ENCODE measurements around the gene C11orf91.

DNA sequence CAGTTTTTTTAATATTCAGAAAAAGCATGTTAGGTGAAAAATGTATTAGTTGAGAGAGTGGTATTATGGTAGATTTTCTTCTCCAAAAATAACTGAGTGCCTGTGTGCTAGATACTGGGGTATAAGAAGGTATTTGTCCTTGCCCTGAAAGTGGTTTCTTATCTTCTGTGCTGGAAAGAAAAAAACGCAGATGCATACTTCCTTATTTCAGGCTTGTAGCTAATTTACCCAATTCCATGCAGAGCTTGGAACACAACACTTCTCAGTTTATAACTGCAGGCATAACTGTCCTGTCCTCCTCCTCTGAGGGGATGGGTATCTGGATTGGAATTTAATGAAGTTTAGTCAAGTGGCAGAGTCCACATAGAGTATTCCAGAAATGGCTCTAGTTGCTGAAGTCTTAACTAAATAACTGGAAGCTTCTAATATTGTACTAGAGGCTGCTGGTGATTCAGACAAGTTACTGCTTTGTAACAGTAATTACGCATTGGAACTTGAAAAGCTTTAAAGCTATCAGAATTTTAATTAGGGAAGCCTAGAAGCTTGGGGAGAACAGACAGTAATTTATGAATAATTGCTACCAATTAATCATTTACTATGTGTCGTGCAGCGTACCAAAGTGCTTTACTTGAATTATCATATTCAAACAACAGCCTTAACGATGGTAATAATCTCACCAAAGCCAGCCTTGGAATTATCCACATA is 12.7 kb upstream of the C11orf91 start:
- TF ChIP-seq EZH2 (IDR thresholded peaks at IDR 0.05; ENCODE audit: low read length, missing control alignments), result no peak
- TF ChIP-seq, protein P1, sequence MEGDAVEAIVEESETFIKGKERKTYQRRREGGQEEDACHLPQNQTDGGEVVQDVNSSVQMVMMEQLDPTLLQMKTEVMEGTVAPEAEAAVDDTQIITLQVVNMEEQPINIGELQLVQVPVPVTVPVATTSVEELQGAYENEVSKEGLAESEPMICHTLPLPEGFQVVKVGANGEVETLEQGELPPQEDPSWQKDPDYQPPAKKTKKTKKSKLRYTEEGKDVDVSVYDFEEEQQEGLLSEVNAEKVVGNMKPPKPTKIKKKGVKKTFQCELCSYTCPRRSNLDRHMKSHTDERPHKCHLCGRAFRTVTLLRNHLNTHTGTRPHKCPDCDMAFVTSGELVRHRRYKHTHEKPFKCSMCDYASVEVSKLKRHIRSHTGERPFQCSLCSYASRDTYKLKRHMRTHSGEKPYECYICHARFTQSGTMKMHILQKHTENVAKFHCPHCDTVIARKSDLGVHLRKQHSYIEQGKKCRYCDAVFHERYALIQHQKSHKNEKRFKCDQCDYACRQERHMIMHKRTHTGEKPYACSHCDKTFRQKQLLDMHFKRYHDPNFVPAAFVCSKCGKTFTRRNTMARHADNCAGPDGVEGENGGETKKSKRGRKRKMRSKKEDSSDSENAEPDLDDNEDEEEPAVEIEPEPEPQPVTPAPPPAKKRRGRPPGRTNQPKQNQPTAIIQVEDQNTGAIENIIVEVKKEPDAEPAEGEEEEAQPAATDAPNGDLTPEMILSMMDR (conservative IDR thresholded peaks at IDR 0.05 in 1 of 2, IDR thresholded peaks at IDR 0.05 in 1 of 2; ENCODE audit: low read depth in 1 of 2, low read length in 2 of 2), result no peak

All from fibroblast of lung (primary cell).